ENCODE results near the gene EIF5.

GRCh38 chr14:103333754-103334643, at the start of gene EIF5:
- TF ChIP-seq CTCF (IDR thresholded peaks at IDR 0.05) (no peak), ZFX (IDR thresholded peaks at IDR 0.05; ENCODE audit: borderline replicate concordance) (no peak)
